Glutamatergic neuron (in vitro differentiated cells): Measurements from ENCODE around the gene C1QTNF12. TPM values are rescaled to one million over a fixed set of nuclear protein-coding genes. Genes with fewer than 3 reads are reported as not detected.

Experiments used
- DNase-seq: peaks from one replicate; pipeline ENCODE4 v3.0.0; 2022
- H3K27ac Mint-ChIP-seq: one replicate; pipeline ENCODE4 v1.8.0; 2020; ENCODE audit warnings: mild to moderate bottlenecking, mixed read lengths, inconsistent platforms; ENCODE audit not compliant: unreplicated experiment
- H3K27me3 Mint-ChIP-seq: one replicate; pipeline ENCODE4 v1.8.0; 2020; ENCODE audit warnings: mild to moderate bottlenecking, moderate library complexity, mixed read lengths, inconsistent platforms; ENCODE audit not compliant: unreplicated experiment
- H3K36me3 Mint-ChIP-seq: one replicate; pipeline ENCODE4 v1.8.0; 2020; ENCODE audit warnings: mild to moderate bottlenecking, mixed read lengths, inconsistent platforms; ENCODE audit not compliant: unreplicated experiment
- H3K4me1 Mint-ChIP-seq: one replicate; pipeline ENCODE4 v1.8.0; 2020; ENCODE audit warnings: mild to moderate bottlenecking, low read depth, mixed read lengths, inconsistent platforms; ENCODE audit not compliant: unreplicated experiment
- H3K4me3 Mint-ChIP-seq: one replicate; pipeline ENCODE4 v1.8.0; 2020; ENCODE audit warnings: mild to moderate bottlenecking, mixed read lengths, inconsistent platforms; ENCODE audit not compliant: unreplicated experiment
- H3K9me3 Mint-ChIP-seq: one replicate; pipeline ENCODE4 v1.8.0; 2020; ENCODE audit warnings: mild to moderate bottlenecking, moderate library complexity, mixed read lengths, inconsistent platforms; ENCODE audit not compliant: unreplicated experiment
- total RNA-seq: library from RNA; stranded (reverse); fragmentation: NEBNext Ultra II Directional; extraction: Animal tissue kit (Norgen Biotek cat#: 25700); gene quantifications from one replicate; pipeline ENCODE4 v1.2.1, GENCODE V29; 2021; ENCODE audit not compliant: unreplicated experiment
- TF ChIP-seq, protein P1 (sequence below): fragments of 200-600 bp; sonication (generic); IDR thresholded peaks from one replicate; pipeline ENCODE4 v1.5.0; 2021; ENCODE audit not compliant: partially characterized antibody, unreplicated experiment

C1QTNF12 gene
- total RNA-seq, 1 donor from 2014 or later, result 9.1 TPM

DNA sequence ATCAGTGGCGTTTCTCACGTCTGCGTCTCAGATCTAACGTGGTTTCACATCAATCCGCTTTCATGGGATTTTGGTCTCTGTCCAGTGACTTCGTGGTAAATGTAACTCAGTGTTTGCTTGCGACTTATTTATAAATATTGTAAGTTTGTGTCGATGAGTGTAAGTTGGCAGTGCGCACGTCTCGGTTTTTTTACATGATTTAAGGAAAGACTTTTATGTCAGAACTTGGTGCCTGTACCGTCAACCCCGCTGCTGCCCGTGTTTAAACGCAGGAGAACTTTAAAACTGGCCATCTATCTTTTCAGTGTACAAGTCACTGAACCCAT lies 13.0 kb downstream of the C1QTNF12 start:
- H3K27me3 Mint-ChIP-seq, result peaks cover 18% of the 10 kb centered on the region
- H3K9me3 Mint-ChIP-seq, result peaks cover 19% of the 10 kb centered on the region
- DNase-seq, result no peak
- H3K4me1 Mint-ChIP-seq, result peaks cover 15% of the 10 kb centered on the region
- peak overlapping the region; percentile 67 for H3K27ac Mint-ChIP-seq
- TF ChIP-seq, protein P1, sequence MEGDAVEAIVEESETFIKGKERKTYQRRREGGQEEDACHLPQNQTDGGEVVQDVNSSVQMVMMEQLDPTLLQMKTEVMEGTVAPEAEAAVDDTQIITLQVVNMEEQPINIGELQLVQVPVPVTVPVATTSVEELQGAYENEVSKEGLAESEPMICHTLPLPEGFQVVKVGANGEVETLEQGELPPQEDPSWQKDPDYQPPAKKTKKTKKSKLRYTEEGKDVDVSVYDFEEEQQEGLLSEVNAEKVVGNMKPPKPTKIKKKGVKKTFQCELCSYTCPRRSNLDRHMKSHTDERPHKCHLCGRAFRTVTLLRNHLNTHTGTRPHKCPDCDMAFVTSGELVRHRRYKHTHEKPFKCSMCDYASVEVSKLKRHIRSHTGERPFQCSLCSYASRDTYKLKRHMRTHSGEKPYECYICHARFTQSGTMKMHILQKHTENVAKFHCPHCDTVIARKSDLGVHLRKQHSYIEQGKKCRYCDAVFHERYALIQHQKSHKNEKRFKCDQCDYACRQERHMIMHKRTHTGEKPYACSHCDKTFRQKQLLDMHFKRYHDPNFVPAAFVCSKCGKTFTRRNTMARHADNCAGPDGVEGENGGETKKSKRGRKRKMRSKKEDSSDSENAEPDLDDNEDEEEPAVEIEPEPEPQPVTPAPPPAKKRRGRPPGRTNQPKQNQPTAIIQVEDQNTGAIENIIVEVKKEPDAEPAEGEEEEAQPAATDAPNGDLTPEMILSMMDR, result no peak
- H3K36me3 Mint-ChIP-seq, result peaks cover 11% of the 10 kb centered on the region
- H3K4me3 Mint-ChIP-seq, result peak overlapping the region; percentile 81

DNA sequence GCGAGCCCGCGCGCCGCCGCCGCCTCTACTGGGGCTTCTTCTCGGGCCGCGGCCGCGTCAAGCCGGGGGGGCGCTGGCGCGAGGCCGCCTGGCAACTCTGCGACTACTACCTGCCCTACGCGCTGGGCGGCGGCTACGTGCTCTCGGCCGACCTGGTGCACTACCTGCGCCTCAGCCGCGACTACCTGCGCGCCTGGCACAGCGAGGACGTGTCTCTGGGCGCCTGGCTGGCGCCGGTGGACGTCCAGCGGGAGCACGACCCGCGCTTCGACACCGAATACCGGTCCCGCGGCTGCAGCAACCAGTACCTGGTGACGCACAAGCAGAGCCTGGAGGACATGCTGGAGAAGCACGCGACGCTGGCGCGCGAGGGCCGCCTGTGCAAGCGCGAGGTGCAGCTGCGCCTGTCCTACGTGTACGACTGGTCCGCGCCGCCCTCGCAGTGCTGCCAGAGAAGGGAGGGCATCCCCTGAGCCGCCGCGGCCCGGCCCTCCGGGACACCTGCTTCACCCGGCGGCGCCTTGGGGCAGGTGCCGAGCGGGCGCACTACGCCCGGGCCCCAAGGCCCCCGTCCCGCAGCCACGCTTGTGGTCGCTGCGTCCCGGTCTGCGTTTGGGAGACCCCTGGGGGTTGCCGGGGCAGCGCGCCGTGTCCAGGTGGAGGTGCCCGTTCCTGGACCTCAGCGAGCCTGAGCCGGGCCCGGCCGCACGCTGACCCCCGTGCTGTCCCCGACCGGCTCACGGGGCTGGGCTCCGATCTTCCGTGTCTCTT lies 13.5 kb downstream of the C1QTNF12 start:
- TF ChIP-seq, protein P1, result no peak
- peaks cover 19% of the 10 kb centered on the region for H3K9me3 Mint-ChIP-seq
- H3K4me1 Mint-ChIP-seq, result peaks cover 15% of the 10 kb centered on the region
- peaks cover 11% of the 10 kb centered on the region for H3K36me3 Mint-ChIP-seq
- peaks cover 18% of the 10 kb centered on the region for H3K27me3 Mint-ChIP-seq
- peak overlapping the region; percentile 81 for H3K4me3 Mint-ChIP-seq
- peak overlapping the region; percentile 67 for H3K27ac Mint-ChIP-seq
- no peak for DNase-seq

DNA sequence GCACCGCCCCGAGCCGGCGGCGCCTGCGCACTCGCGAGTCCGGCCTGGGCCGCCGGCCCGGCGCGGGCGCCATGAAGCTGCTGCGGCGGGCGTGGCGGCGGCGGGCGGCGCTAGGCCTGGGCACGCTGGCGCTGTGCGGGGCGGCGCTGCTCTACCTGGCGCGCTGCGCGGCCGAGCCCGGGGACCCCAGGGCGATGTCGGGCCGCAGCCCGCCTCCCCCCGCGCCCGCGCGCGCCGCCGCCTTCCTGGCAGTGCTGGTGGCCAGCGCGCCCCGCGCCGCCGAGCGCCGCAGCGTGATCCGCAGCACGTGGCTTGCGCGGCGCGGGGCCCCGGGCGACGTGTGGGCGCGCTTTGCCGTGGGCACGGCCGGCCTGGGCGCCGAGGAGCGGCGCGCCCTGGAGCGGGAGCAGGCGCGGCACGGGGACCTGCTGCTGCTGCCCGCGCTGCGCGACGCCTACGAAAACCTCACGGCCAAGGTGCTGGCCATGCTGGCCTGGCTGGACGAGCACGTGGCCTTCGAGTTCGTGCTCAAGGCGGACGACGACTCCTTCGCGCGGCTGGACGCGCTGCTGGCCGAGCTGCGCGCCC lies 14.2 kb downstream of the C1QTNF12 start, which contains the start of gene B3GALT6:
Gene B3GALT6, plus strand, starts transcription at position 30 of the 588 bp plus-strand sequence. Its CDS starts 42 bp downstream, at position 72.
- Mint-ChIP-seq H3K27ac (peak within 1 kb of the TSS; percentile 89), H3K4me3 (peak within 1 kb of the TSS; percentile 92)
- DNase-seq, result no peak

DNA sequence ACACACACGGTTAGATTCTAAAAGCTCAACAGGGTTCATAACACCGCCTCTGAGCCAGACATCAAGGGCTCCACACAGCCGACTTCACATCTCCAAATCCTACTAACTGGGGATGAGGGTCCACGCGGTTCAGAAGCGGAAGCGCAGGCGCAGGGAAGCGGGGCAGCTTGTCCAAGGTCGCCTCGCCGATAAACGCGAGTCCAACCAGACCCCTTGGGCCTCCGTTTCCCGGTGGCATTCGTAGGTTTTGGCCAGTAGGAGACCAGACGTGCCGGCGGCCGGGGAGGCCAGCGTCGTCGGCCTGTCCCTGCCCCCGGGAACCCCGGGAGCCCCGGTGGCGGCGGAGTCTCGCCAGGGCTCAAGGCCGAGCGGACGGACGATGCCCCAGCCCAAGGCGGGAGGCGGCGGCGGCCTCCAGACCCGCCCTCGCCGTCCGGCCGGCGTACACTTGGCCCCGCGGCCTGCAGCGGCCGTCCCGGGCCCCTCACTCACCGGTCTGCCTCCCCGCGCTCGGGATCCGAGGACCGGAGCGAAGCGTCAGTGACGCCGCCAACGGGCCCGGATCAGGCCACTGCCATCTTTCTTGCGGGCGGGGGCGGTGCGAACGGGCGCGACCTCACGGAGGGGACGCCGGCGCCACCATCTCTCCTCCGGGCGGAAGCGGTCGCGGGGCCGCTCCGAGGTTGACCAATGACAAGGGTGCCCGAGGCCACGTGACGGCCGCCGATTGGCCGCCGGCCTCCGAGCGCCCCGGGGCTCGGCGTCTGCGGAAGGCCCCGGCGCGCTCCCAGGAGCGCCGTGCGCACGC lies 14.9 kb downstream of the C1QTNF12 start, which contains the start of gene SDF4:
Gene SDF4, minus strand, starts transcription at position 602 of the 808 bp plus-strand sequence. CDS start 3,229 bp downstream, outside the sequence.
- peaks cover 11% of the 10 kb centered on the region for H3K36me3 Mint-ChIP-seq
- H3K9me3 Mint-ChIP-seq, result peaks cover 19% of the 10 kb centered on the region
- peak within 1 kb of the TSS; percentile 92 for H3K4me3 Mint-ChIP-seq
- TF ChIP-seq, protein P1, result no peak
- H3K27me3 Mint-ChIP-seq, result peaks cover 16% of the 10 kb centered on the region
- peak; percentile 96 for DNase-seq
- peaks cover 13% of the 10 kb centered on the region for H3K4me1 Mint-ChIP-seq
- H3K27ac Mint-ChIP-seq, result peak within 1 kb of the TSS; percentile 89

More for the DNA sequence above, 14.2 kb downstream of the C1QTNF12 start, which contains the start of gene B3GALT6:
- TF ChIP-seq, protein P1, result no peak
- H3K9me3 Mint-ChIP-seq, result peaks cover 19% of the 10 kb centered on the region
- H3K36me3 Mint-ChIP-seq, result peaks cover 11% of the 10 kb centered on the region
- peaks cover 18% of the 10 kb centered on the region for H3K27me3 Mint-ChIP-seq
- peaks cover 15% of the 10 kb centered on the region for H3K4me1 Mint-ChIP-seq
